H9 (cell line): Measurements from ENCODE around the gene PRPF40B. TPM values are rescaled to one million over a fixed set of nuclear protein-coding genes. Genes with fewer than 3 reads are reported as not detected.

ENCODE experiments used
- DNase-seq: peaks from one replicate; pipeline ENCODE4 v3.0.0-alpha.2; 2017
- H2AFZ ChIP-seq: one replicate; pipeline ENCODE4 v1.6.1; 2013; ENCODE audit warnings: mild to moderate bottlenecking, low read length, control low read depth, moderate library complexity
- H2AK5ac ChIP-seq: 2 replicates; pipeline ENCODE4 v1.6.1; 2013; ENCODE audit warnings: low read length, control low read depth, mixed read lengths; ENCODE audit not compliant: insufficient read length
- H2BK120ac ChIP-seq: one replicate; pipeline ENCODE4 v1.6.1; 2013; ENCODE audit warnings: low read depth, mild to moderate bottlenecking, low read length, control low read depth, inconsistent platforms; ENCODE audit not compliant: poor library complexity, severe bottlenecking
- H2BK12ac ChIP-seq: 2 replicates; pipeline ENCODE4 v1.6.1; 2013; ENCODE audit warnings: low read length, control low read depth, mixed read lengths, low read depth; ENCODE audit not compliant: insufficient read length
- H2BK15ac ChIP-seq: 2 replicates; pipeline ENCODE4 v1.6.1; 2013; ENCODE audit warnings: low read depth, low read length, control low read depth
- H2BK20ac ChIP-seq: one replicate; pipeline ENCODE4 v1.6.1; 2013; ENCODE audit warnings: low read depth, mild to moderate bottlenecking, low read length, control low read depth, inconsistent platforms; ENCODE audit not compliant: poor library complexity, severe bottlenecking
- H2BK5ac ChIP-seq: 2 replicates; pipeline ENCODE4 v1.6.1; 2013; ENCODE audit warnings: low read length, control low read depth, mixed read lengths; ENCODE audit not compliant: insufficient read length
- H3K14ac ChIP-seq: 2 replicates; pipeline ENCODE4 v1.6.1; 2013; ENCODE audit warnings: low read length, control low read depth; ENCODE audit not compliant: insufficient read depth
- H3K18ac ChIP-seq: 2 replicates; pipeline ENCODE4 v1.6.1; 2013; ENCODE audit warnings: low read depth, mild to moderate bottlenecking, mixed read lengths, low read length, control low read depth; ENCODE audit not compliant: insufficient read length
- H3K23ac ChIP-seq: 2 replicates; pipeline ENCODE4 v1.6.1; 2013; ENCODE audit warnings: low read length, control low read depth, mixed read lengths, low read depth; ENCODE audit not compliant: insufficient read length
- H3K23me2 ChIP-seq: 2 replicates; pipeline ENCODE4 v1.6.1; 2013; ENCODE audit warnings: low read depth, mild to moderate bottlenecking, mixed read lengths, low read length, control low read depth; ENCODE audit not compliant: insufficient read length, poor library complexity, severe bottlenecking
- H3K27ac ChIP-seq: 2 replicates; pipeline ENCODE4 v1.5.1; 2013; ENCODE audit warnings: low read length, control low read depth, mixed read lengths, low read depth; ENCODE audit not compliant: insufficient read length
- H3K27me3 ChIP-seq: 2 replicates; pipeline ENCODE4 v1.6.1; 2013; ENCODE audit warnings: low read length, control low read depth, inconsistent platforms; ENCODE audit not compliant: insufficient read depth
- H3K4ac ChIP-seq: 2 replicates; pipeline ENCODE4 v1.6.1; 2013; ENCODE audit warnings: low read depth, mild to moderate bottlenecking, control low read depth, inconsistent platforms, low read length, moderate library complexity
- H3K4me1 ChIP-seq: 2 replicates; pipeline ENCODE4 v1.6.1; 2013; ENCODE audit warnings: low read length, control low read depth, inconsistent platforms; ENCODE audit not compliant: insufficient read depth
- H3K4me2 ChIP-seq: 2 replicates; pipeline ENCODE4 v1.6.1; 2013; ENCODE audit warnings: low read length, control low read depth, mixed read lengths; ENCODE audit not compliant: insufficient read length, insufficient read depth
- H3K56ac ChIP-seq: 2 replicates; pipeline ENCODE4 v1.6.1; 2013; ENCODE audit warnings: low read depth, mild to moderate bottlenecking, mixed read lengths, low read length, control low read depth; ENCODE audit not compliant: insufficient read length
- H3K79me1 ChIP-seq: 2 replicates; pipeline ENCODE4 v1.6.1; 2013; ENCODE audit warnings: low read depth, mild to moderate bottlenecking, moderate library complexity, low read length, control low read depth, inconsistent platforms; ENCODE audit not compliant: insufficient read depth, poor library complexity, severe bottlenecking
- H3K79me2 ChIP-seq: 2 replicates; pipeline ENCODE4 v1.6.1; 2013; ENCODE audit warnings: low read length, control low read depth, inconsistent platforms; ENCODE audit not compliant: insufficient read depth
- H3K9ac ChIP-seq: 2 replicates; pipeline ENCODE4 v1.6.1; 2013; ENCODE audit warnings: low read length, control low read depth, mixed read lengths; ENCODE audit not compliant: insufficient read length; ENCODE audit errors: extremely low read depth
- H3K9me3 ChIP-seq: one replicate; pipeline ENCODE4 v1.6.1; 2013; ENCODE audit warnings: low read depth, low read length, inconsistent platforms; ENCODE audit not compliant: control insufficient read depth
- H3T11ph ChIP-seq: one replicate; pipeline ENCODE4 v1.6.1; 2013; ENCODE audit warnings: mild to moderate bottlenecking, low read length, control low read depth, inconsistent platforms
- H4K20me1 ChIP-seq: one replicate; pipeline ENCODE4 v1.6.1; 2013; ENCODE audit not compliant: control insufficient read depth, insufficient read length, insufficient read depth
- H4K5ac ChIP-seq: 2 replicates; pipeline ENCODE4 v1.6.1; 2013; ENCODE audit warnings: low read depth, mild to moderate bottlenecking, mixed read lengths, low read length, control low read depth; ENCODE audit not compliant: insufficient read length
- H4K8ac ChIP-seq: replicated peaks from 2 replicates; pipeline ENCODE4 v1.6.1; 2013; ENCODE audit warnings: low read length, control low read depth, mixed read lengths, low read depth; ENCODE audit not compliant: insufficient read length
- H4K91ac ChIP-seq: 2 replicates; pipeline ENCODE4 v1.6.1; 2013; ENCODE audit warnings: low read depth, mild to moderate bottlenecking, moderate library complexity, mixed read lengths, low read length, control low read depth; ENCODE audit not compliant: insufficient read length
- H3K27ac Mint-ChIP-seq, 3 experiments: 2 replicates in 2 of 3; 3 replicates in 1 of 3; pipeline ENCODE4 v1.8.0; 2020 to 2021; ENCODE audit warnings: mixed read lengths in 3 of 3, mild to moderate bottlenecking in 1 of 3, moderate library complexity in 1 of 3
- H3K27me3 Mint-ChIP-seq: 2 replicates; pipeline ENCODE4 v1.8.0; 2021; ENCODE audit warnings: low read depth, mild to moderate bottlenecking, moderate library complexity, mixed read lengths
- H3K36me3 Mint-ChIP-seq, 3 experiments: 2 replicates in 2 of 3; 3 replicates in 1 of 3; pipeline ENCODE4 v1.8.0; 2020 to 2021; ENCODE audit warnings: low read depth in 3 of 3, mixed read lengths in 3 of 3; ENCODE audit not compliant: insufficient read depth in 1 of 3
- H3K4me1 Mint-ChIP-seq, 2 experiments: 2 replicates each; pipeline ENCODE4 v1.8.0; 2020; ENCODE audit warnings: mixed read lengths in 2 of 2
- H3K4me3 Mint-ChIP-seq, 2 experiments: 2 replicates in 1 of 2; 3 replicates in 1 of 2; pipeline ENCODE4 v1.8.0; 2020 to 2021; ENCODE audit warnings: mild to moderate bottlenecking in 2 of 2, mixed read lengths in 2 of 2, moderate library complexity in 1 of 2
- H3K9me3 Mint-ChIP-seq, 2 experiments: 2 replicates in 1 of 2; 3 replicates in 1 of 2; pipeline ENCODE4 v1.8.0; 2020; ENCODE audit warnings: mild to moderate bottlenecking in 2 of 2, mixed read lengths in 2 of 2, moderate library complexity in 1 of 2
- WGBS: extraction: QIAGEN DNeasy Blood & Tissue Kit; methylation state at CpG from one replicate; pipeline ENCODE4 v1.1.7; 2013; ENCODE audit warnings: missing lambda C conversion rate, low lambda C conversion rate, mixed read lengths; ENCODE audit not compliant: insufficient read length; ENCODE audit errors: extremely low coverage; 5-methylcytosine and 5-hydroxymethylcytosine counted together
- total RNA-seq: library from RNA; stranded (reverse); gene quantifications from 2 replicates; pipeline ENCODE4 v1.2.1, GENCODE V29; 2021
- TF ChIP-seq, protein P1 (sequence below): fragments of 200-600 bp; sonication (generic); conservative IDR thresholded peaks from 3 replicates; pipeline ENCODE4 v1.8.0; 2021; ENCODE audit warnings: antibody characterized with exemption, mild to moderate bottlenecking

Gene PRPF40B
- total RNA-seq, 1 experiment from 2014 or later: 19.0 TPM

DNA sequence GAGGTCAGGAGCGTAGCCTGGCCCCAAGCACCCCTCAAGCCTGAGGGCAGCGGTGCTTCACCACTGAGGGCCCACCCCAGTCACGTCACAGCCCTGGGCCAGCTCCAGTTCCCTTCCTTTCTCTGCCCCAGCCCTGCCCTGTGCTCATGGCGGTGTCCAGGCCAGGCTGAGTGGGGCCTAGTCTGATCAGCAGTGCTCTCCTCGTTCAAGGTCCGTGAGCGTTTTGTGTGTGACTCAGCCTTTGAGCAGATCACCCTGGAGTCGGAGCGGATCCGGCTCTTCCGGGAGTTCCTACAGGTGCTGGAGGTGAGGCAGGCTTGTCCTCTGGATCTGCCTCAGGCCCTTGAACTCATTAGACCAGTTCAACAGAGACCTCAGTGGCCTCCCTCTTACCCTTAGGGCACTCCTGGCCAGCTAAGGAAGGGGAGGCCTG lies 19.0 kb downstream of the PRPF40B start:
- H3K79me2 ChIP-seq: no peaks in the 10 kb centered on the region
- H2BK5ac ChIP-seq: no peak overlapping the region
- H4K8ac ChIP-seq: no peak overlapping the region
- H3K9me3 Mint-ChIP-seq: no peaks in the 10 kb centered on the region
- H2AK5ac ChIP-seq: no peak overlapping the region
- H2BK12ac ChIP-seq: no peak overlapping the region
- H3K27ac ChIP-seq: no peak overlapping the region
- H3K23ac ChIP-seq: no peak overlapping the region
- no peaks in the 10 kb centered on the region for H3K27me3 ChIP-seq
- H3K4me1 Mint-ChIP-seq: peaks cover 18 to 22% of the 10 kb centered on the region in 2 experiments
- no peaks in the 10 kb centered on the region for H3K27me3 Mint-ChIP-seq
- H4K5ac ChIP-seq: no peak overlapping the region
- WGBS: no CpG with 5 or more reads among the region's 11 CpGs
- DNase-seq: no peak
- H3K23me2 ChIP-seq: peaks cover under 1% of the 10 kb centered on the region
- H4K20me1 ChIP-seq: no peaks in the 10 kb centered on the region
- H3K9ac ChIP-seq: no peak overlapping the region
- H3K36me3 Mint-ChIP-seq: peaks cover 20 to 60% (median 60%) of the 10 kb centered on the region in 3 experiments
- no peaks in the 10 kb centered on the region for H3K79me1 ChIP-seq
- H3K56ac ChIP-seq: no peak overlapping the region
- H2BK15ac ChIP-seq: no peak overlapping the region
- H2AFZ ChIP-seq: no peak overlapping the region
- H2BK120ac ChIP-seq: no peak overlapping the region
- no peak overlapping the region for H3T11ph ChIP-seq
- H3K4ac ChIP-seq: no peak overlapping the region
- H3K4me1 ChIP-seq: peaks cover 2% of the 10 kb centered on the region; the same call in 1 of the 2 replicates
- H4K91ac ChIP-seq: no peak overlapping the region
- no peak overlapping the region; a peak in 1 of 7 replicates for H3K27ac Mint-ChIP-seq
- H3K18ac ChIP-seq: no peak overlapping the region
- no peak overlapping the region for H3K14ac ChIP-seq
- H3K9me3 ChIP-seq: no peaks in the 10 kb centered on the region
- no peak overlapping the region for H3K4me3 Mint-ChIP-seq
- no peak overlapping the region for H2BK20ac ChIP-seq
- no peak overlapping the region for H3K4me2 ChIP-seq
- TF ChIP-seq, protein P1, sequence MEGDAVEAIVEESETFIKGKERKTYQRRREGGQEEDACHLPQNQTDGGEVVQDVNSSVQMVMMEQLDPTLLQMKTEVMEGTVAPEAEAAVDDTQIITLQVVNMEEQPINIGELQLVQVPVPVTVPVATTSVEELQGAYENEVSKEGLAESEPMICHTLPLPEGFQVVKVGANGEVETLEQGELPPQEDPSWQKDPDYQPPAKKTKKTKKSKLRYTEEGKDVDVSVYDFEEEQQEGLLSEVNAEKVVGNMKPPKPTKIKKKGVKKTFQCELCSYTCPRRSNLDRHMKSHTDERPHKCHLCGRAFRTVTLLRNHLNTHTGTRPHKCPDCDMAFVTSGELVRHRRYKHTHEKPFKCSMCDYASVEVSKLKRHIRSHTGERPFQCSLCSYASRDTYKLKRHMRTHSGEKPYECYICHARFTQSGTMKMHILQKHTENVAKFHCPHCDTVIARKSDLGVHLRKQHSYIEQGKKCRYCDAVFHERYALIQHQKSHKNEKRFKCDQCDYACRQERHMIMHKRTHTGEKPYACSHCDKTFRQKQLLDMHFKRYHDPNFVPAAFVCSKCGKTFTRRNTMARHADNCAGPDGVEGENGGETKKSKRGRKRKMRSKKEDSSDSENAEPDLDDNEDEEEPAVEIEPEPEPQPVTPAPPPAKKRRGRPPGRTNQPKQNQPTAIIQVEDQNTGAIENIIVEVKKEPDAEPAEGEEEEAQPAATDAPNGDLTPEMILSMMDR: no peak
